Lower leg skin (tissue), 4 donors: ENCODE data around the gene CAB39L. TPM values are rescaled to one million over a fixed set of nuclear protein-coding genes. Genes with fewer than 3 reads are reported as not detected.

Experiments used
- DNase-seq, 2 donors: peaks; one replicate each; pipeline ENCODE4 v3.0.0-alpha.2; 2019; ENCODE audit warnings: low spot score in 2 of 2
- H3K4me3 ChIP-seq: fragments of 200-600 bp; sonication (generic); 2 replicates; pipeline ENCODE4 v1.5.1; 2017; ENCODE audit warnings: mild to moderate bottlenecking, low read depth; ENCODE audit not compliant: poor library complexity, severe bottlenecking
- CTCF ChIP-seq, 3 donors: fragments of 450-650 bp; IDR thresholded peaks; one replicate each; pipeline ENCODE4 v1.5.1; 2016; ENCODE audit warnings: antibody characterized with exemption in 3 of 3, mild to moderate bottlenecking in 3 of 3, moderate library complexity in 2 of 3
- POLR2A ChIP-seq, 2 donors: fragments of 450-650 bp; IDR thresholded peaks; one replicate each; pipeline ENCODE4 v1.6.1; 2016 to 2017; ENCODE audit warnings: antibody characterized with exemption in 2 of 2, mild to moderate bottlenecking in 1 of 2, moderate library complexity in 1 of 2
- WGBS, 2 donors: methylation state at CpG; one replicate each; pipeline ENCODE4 v1.1.5; 2018; 5-methylcytosine and 5-hydroxymethylcytosine counted together
- intact Hi-C: fragments of 100-400 bp; cut with DNase I; formaldehyde crosslinking; loops from one replicate; pipeline ENCODE4 v1.15.0; 2023; ENCODE audit warnings: low total_unique reads
- total RNA-seq, 4 donors: library from RNA; depleted of rRNA; stranded (reverse); fragments of >200 nt; gene quantifications; one replicate each; pipeline ENCODE4 v1.1.0, GENCODE V29; 2016

CAB39L gene
- total RNA-seq, 4 donors from 2014 or later: 14.9 to 31.1 (median 26.3) TPM

- intact Hi-C loops: no loop called here
- TF ChIP-seq POLR2A (IDR thresholded peaks at IDR 0.05) (no peak), CTCF (IDR thresholded peaks at IDR 0.05) (no peak)
- no peak overlapping the region for H3K4me3 ChIP-seq
- 72 to 75% methylated on average over 3 of the region's 3 CpGs for WGBS, 2 donors
- no peak for DNase-seq
These were observed 34.9 kb downstream of the CAB39L start for GRCh38 chr13:49409008-49409407.

- H3K4me3 ChIP-seq: no peak overlapping the region
- TF ChIP-seq CTCF (IDR thresholded peaks at IDR 0.05) (no peak), POLR2A (IDR thresholded peaks at IDR 0.05) (no peak)
- DNase-seq: no peak
- intact Hi-C loops: no loop called here
- WGBS, 2 donors: 88 to 93% methylated on average over 4 of the region's 4 CpGs
These were observed 35.9 kb downstream of the CAB39L start for GRCh38 chr13:49407936-49408335.

DNA sequence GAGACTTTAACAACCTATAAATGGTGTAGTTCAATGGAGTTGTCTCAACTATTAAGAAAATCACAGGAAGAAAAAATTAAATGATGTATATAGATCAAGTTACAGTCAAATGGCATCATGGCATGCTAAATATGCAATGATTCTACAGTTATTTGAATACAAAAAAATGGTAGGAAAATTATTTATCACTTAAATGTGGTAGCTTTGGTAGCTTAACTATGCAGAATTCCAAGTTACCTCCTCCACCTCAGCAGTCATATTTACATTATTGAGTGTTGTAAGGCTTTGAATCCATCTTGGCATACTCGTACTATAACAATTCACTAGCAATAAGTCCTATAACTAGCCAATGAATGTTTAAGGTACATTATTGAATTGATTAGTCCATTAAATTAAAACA lies 36.8 kb downstream of the CAB39L start:
- no peak for DNase-seq
- intact Hi-C loops: no loop called here
- WGBS, 2 donors: 97 to 100% methylated on average over 1 of the region's 1 CpG
- no peak overlapping the region for H3K4me3 ChIP-seq
- TF ChIP-seq POLR2A (IDR thresholded peaks at IDR 0.05): no peak
- no peak for TF ChIP-seq CTCF (IDR thresholded peaks at IDR 0.05)

DNA sequence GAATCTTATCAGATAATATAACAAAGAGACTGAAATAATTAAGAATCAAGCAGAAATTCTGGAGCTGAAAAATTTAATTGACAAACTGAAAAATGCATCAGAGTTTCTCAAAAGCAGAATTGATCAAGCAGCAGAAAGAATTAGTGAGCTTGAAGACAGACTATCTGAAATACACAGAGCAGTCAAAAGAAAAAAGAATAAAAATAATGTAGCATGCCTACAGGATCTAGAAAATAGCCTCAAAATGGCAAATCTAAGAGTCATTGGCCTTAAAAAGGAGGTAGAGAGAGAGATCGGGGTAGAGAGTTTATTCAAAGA lies 39.2 kb downstream of the CAB39L start:
- H3K4me3 ChIP-seq: no peak overlapping the region
- DNase-seq: no peak
- TF ChIP-seq CTCF (IDR thresholded peaks at IDR 0.05): no peak
- TF ChIP-seq POLR2A (IDR thresholded peaks at IDR 0.05): no peak
- intact Hi-C loops: no loop called here
- 94% methylated on average over 1 of the region's 1 CpG for WGBS, 2 donors

GRCh38 chr13:49403996-49404702 lies 39.7 kb downstream of the CAB39L start:
- intact Hi-C loops: no loop called here
- no peak for DNase-seq
- TF ChIP-seq CTCF (IDR thresholded peaks at IDR 0.05) (no peak), POLR2A (IDR thresholded peaks at IDR 0.05) (no peak)
- WGBS, 2 donors: 89% methylated on average over 7 of the region's 7 CpGs
- no peak overlapping the region for H3K4me3 ChIP-seq
